ENCODE results near the gene TBRG1.
"Not testable (repeated sequence)": the region's sequence is repeated elsewhere in the genome, so short reads cannot be mapped to it uniquely, and the experiment has no call there.

The TBRG1 gene

GRCh38 chr11:124622531-124623451 lies at the start of gene TBRG1:
Gene TBRG1, plus strand, starts transcription at chr11:124622864. Its CDS starts 220 bp downstream, at chr11:124623084.
- peak; percentile 78 for DNase-seq (ENCODE audit: insufficient read length, low spot score)
- peak; percentile 95 for FAIRE-seq

- FAIRE-seq (no peak), DNase-seq (ENCODE audit: insufficient read length, low spot score) (no peak)
These were observed 44.8 kb upstream of the TBRG1 start for GRCh38 chr11:124577716-124578427.

GRCh38 chr11:124578761-124579160 lies 43.9 kb upstream of the TBRG1 start:
- DNase-seq (ENCODE audit: insufficient read length, low spot score): no peak
- FAIRE-seq: no peak

- FAIRE-seq (no peak), DNase-seq (ENCODE audit: insufficient read length, low spot score) (no peak)
These were observed 40.8 kb upstream of the TBRG1 start for GRCh38 chr11:124581817-124582216.

GRCh38 chr11:124582565-124582964 lies 40.1 kb upstream of the TBRG1 start:
- no peak for FAIRE-seq

GRCh38 chr11:124583781-124584180 lies 38.9 kb upstream of the TBRG1 start:
- FAIRE-seq (no peak), DNase-seq (ENCODE audit: insufficient read length, low spot score) (no peak)

More at GRCh38 chr11:124582565-124582964, 40.1 kb upstream of the TBRG1 start:
- DNase-seq (ENCODE audit: insufficient read length, low spot score): no peak

- no peak for FAIRE-seq
- DNase-seq (ENCODE audit: insufficient read length, low spot score): no peak
These were observed 37.8 kb upstream of the TBRG1 start for GRCh38 chr11:124584681-124585372.

GRCh38 chr11:124586238-124586860 lies 36.3 kb upstream of the TBRG1 start:
- FAIRE-seq (peak; percentile 84), DNase-seq (ENCODE audit: insufficient read length, low spot score) (peak; percentile 9)

- FAIRE-seq (no peak), DNase-seq (ENCODE audit: insufficient read length, low spot score) (no peak)
These were observed 31.2 kb upstream of the TBRG1 start for GRCh38 chr11:124591430-124591829.

- DNase-seq (ENCODE audit: insufficient read length, low spot score) (no peak), FAIRE-seq (no peak)
These were observed 30.0 kb upstream of the TBRG1 start for GRCh38 chr11:124592627-124593026.

GRCh38 chr11:124595302-124595701 lies 27.4 kb upstream of the TBRG1 start:
- FAIRE-seq (no peak), DNase-seq (ENCODE audit: insufficient read length, low spot score) (no peak)

- FAIRE-seq (no peak), DNase-seq (ENCODE audit: insufficient read length, low spot score) (no peak)
These were observed 25.0 kb upstream of the TBRG1 start for GRCh38 chr11:124597626-124598025.

GRCh38 chr11:124600621-124601320 lies 21.9 kb upstream of the TBRG1 start:
- FAIRE-seq (no peak), DNase-seq (ENCODE audit: insufficient read length, low spot score) (no peak)

GRCh38 chr11:124602193-124602592 lies 20.5 kb upstream of the TBRG1 start:
- no peak for FAIRE-seq

GRCh38 chr11:124602723-124603122 lies 19.9 kb upstream of the TBRG1 start:
- not testable (repeated sequence) for FAIRE-seq; DNase-seq (ENCODE audit: insufficient read length, low spot score)

More at GRCh38 chr11:124602193-124602592, 20.5 kb upstream of the TBRG1 start:
- no peak for DNase-seq (ENCODE audit: insufficient read length, low spot score)

- no peak for FAIRE-seq
These were observed 16.9 kb upstream of the TBRG1 start for GRCh38 chr11:124605719-124606118.

GRCh38 chr11:124608147-124608546 lies 14.5 kb upstream of the TBRG1 start:
- DNase-seq (ENCODE audit: insufficient read length, low spot score) (no peak), FAIRE-seq (no peak)

More at GRCh38 chr11:124605719-124606118, 16.9 kb upstream of the TBRG1 start:
- no peak for DNase-seq (ENCODE audit: insufficient read length, low spot score)

- DNase-seq (ENCODE audit: insufficient read length, low spot score) (no peak), FAIRE-seq (no peak)
These were observed 12.4 kb upstream of the TBRG1 start for GRCh38 chr11:124610295-124610694.

GRCh38 chr11:124611064-124611463 lies 11.6 kb upstream of the TBRG1 start, which contains the start of gene PANX3:
Gene PANX3, plus strand, starts transcription at chr11:124611428. Its CDS starts 129 bp downstream, at chr11:124611557.
- no peak for FAIRE-seq
- DNase-seq (ENCODE audit: insufficient read length, low spot score): no peak

- DNase-seq (ENCODE audit: insufficient read length, low spot score) (no peak), FAIRE-seq (no peak)
These were observed 10.6 kb upstream of the TBRG1 start for GRCh38 chr11:124612045-124612444.

Data from GM19239 (cell line).